ENCODE results near the gene GALK2.
A peak's percentile ranks its signal among the peaks of the same experiment; 100 is the strongest.
"Not testable (repeated sequence)": the region's sequence is repeated elsewhere in the genome, so short reads cannot be mapped to it uniquely, and the experiment has no call there.

Gene GALK2

DNA sequence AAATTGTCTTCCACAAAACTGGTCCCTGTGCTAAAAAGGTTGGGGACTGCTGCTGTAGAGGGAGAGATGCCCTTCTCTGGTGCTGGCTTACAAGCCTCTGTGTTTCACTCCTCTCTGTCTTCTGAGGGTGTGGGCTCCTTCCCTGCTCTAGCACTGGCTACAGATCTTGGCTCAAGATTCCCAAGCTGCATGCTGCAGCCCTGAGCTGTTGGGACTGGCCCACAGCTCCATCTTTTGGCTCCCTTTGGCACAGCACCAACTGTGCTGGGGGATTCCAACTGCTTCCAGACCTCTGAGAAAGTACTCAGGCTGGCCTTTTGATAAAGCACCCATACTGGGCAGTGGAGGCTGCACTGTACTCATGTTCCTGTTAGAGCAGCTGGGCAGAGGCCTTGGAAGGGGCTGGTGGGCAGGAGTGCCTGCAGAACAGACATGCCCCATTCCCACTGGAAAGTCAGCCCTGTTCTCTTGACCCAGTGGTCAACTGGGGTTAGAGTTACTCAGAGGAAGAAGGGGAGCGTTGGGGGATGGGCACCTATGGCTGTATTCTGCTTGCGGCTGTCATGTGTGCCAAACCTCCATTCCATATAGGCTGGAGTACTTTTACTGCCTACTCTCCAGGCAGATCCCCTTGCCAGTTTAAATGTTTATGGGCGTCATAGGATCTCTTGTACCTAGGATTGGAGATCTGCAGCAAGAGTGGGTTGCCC is 55.7 kb downstream of the GALK2 start:
- DNase-seq, result no peak

DNA sequence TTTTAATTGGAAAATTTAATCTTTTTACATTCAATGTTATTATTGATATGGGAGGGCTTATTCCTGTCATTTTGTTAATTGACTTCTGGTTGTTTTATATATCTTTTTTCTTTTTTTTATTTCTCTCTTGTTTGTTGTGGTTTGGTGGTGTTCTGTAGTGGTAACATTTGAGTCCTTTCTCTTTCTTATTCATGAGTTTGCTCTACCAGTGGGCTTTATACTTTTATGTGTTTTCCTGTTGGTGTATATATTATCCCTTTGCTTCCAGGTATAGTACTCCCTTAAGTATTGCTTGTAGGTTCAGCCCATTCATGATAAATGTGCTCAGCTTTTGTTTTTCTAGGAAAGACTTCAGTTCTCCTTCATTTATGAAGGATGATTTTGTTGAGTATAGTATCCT is 57.6 kb downstream of the GALK2 start:
- DNase-seq, result no peak

DNA sequence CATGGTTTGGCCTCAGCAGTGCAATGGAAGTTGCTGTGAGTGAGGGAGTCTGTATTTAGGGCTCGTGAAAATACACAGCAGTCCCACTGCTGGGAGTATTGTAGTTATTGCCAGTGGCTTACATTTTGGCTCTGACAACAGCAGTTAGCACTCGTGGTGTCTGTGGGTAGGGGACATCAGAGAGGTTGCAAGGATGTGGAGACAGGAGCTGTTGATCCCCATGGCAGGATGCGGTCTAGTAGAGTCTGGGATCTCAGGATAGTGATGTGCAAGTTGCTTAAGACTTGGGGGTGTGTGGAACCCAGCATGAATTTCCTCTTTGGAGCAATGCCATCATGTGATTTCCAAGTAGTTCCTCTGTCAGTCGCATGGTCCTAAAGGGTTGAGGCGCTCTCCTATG is 59.9 kb downstream of the GALK2 start:
- no peak for DNase-seq

DNA sequence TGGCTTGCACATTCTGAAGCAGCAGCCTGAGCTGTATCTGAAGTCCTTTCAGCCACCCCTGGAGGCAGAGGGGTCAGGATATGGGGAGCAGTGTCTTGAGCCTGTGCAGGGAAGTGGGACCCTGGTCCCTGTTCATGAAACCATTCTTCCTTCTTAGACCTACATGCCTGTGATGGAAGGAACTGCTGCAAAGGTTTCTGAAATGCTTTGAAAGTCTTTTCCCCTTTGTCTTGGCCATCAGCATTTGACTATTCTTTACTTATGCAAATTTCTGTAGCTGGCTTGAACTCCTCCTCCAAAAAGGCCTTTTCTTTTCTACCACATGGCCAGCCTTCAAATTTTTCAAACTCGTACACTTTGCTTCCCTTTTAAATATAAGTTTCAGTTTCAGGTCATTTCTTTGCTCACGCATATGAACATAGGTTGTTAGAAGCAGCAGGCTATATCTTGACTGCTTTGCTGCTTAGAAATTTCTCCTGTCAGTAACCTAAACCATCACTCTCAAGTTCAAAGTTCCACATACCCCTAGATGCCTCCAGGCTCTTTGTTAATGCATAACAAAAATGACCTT is 62.3 kb downstream of the GALK2 start:
- no peak for DNase-seq

DNA sequence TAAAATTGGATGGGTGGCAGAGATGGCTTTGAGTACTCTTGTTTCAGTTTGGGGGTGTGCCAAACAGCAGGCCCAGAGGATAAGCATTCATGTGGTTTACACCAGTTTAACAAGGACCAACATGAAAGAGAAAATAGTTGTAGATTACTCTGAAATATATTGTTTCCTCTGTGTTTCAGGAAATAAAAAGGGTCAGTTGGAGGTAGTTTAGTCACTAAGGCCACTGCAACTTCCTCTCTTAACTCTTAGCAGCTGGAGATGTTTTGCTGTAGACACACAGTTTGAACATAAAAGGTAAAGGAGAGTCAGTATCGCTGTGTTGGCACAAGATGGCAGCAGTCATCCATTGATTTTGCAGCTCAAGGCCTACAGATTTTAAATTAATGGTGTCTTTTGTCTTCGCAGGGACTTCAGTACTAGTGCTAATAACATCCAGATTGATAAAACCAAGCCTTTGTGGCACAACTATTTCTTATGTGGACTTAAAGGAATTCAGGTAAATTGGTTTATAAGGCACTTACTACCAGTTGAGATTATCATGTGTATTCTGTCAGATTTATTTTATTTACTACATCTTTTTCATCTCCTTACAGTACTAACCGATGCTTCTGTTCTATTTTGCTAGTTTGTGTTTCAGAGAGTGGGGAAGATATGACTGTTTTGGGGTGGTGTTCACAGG is 65.5 kb downstream of the GALK2 start:
- DNase-seq, result peak; percentile 39

DNA sequence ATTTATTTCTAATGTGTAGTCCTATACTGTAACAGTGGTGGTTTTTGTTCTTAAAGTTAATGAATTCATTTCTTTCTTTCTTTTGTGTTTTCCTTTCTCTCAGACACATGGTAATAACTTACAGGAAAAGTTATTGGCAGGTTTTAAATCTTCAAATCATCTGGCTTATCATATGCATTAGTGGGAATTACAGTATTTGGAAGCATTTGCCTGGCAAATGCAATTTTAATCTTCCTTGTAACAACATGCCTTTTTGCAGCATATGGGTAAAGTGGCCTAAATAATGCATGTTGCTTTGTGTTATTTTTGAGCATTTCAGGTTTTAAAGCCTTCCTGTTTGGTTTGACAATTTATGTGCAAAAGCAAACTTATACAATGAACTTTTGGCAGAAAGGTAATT is 66.8 kb downstream of the GALK2 start:
- DNase-seq, result no peak

DNA sequence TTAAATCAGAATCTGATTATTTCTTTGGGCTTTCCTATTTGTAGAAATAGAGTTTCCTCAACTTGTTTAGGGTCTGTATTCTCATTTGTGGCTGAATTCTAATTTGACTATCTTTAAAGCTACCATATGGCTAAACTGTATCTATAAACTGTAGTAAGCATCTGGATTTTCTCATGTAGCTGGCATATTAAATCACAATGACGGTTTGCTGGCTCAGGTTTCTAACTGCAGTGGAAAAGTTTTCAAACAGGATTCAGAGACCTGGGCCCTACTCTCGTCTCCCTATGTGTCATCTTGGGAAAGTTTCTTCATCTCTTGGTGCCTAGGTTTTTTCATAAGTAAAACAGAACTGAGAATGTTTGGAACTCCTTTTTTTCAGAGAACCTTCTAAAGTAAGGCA is 68.3 kb downstream of the GALK2 start:
- DNase-seq, result no peak

DNA sequence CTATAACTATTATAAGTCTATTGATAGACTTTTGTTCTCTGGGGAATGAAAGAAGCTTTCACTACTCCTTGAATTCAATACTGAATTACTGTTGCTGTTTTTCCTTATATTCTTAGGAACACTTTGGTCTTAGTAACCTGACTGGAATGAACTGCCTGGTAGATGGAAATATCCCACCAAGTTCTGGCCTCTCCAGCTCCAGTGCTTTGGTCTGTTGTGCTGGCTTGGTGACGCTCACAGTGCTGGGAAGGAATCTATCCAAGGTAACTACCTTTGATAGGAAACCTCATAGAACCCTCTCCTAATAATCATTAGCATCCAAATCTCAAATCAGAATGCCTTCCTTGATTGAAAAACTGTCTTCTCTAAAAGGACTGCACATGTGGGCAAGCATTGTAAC is 69.1 kb downstream of the GALK2 start:
- DNase-seq, result no peak

DNA sequence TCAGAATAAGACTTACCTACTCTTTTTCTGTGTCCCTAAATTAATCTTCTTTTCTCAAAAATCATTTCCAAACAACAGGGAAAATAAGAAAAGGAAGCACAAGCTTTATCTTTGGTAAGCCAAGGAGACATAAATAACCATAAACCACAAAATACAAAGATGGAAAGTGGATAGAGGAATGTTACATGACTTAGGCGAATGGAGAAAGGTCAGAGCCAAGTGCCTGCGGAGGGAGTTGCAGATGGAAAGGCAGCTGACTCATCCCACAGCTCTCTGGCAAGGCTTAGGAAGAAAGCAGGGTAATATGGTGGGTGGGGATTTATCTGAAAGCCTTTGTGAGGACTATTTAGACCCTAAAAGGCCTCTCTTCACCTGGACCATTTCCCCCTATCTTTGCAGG is 72.8 kb downstream of the GALK2 start:
- no peak for DNase-seq

DNA sequence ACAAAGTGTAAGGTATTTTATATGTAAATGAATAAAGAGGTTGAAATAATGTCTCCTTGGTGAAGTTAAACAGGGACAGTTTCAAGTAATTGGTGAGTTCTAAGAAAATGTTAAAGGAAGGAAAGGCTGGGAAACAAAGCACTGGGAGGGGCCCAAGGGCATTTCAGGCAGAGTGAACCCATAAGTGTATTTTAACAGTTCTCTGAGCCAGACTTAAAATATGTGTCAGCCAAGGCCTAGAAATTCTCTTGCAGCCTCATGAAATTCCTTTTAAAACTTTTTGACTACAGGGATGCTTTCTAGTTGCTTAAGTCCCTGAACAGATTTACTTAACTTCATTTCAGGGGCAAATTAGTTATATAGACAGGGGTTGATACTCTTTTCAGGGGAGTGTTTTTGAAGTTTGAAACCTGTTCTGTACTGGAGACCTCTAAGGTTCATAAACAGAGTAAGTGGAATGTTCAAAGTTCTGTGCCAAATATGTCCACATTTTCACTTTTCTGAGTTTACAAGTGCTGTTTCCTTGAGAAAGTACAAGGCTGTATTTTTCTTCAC is 77.6 kb downstream of the GALK2 start:
- DNase-seq, result no peak

DNA sequence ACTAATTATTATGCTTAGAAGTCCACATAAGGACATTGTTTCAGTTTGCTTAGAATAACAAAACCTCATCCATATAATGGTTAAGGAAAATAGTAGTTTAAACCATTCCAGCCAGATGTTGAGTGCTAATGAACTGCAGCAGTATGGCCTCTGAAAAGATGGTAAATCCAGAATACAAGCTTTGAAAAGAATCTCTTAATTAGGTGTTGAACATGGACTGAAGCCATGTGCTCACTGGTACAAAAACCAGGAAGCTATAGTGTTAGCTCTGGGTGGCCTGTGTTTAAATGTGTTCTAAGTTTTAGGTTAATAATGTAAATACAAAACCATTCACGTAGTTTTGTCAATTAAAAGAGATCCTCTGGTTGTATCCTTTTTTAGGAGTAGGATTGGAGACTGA is 78.2 kb downstream of the GALK2 start:
- DNase-seq, result no peak

DNA sequence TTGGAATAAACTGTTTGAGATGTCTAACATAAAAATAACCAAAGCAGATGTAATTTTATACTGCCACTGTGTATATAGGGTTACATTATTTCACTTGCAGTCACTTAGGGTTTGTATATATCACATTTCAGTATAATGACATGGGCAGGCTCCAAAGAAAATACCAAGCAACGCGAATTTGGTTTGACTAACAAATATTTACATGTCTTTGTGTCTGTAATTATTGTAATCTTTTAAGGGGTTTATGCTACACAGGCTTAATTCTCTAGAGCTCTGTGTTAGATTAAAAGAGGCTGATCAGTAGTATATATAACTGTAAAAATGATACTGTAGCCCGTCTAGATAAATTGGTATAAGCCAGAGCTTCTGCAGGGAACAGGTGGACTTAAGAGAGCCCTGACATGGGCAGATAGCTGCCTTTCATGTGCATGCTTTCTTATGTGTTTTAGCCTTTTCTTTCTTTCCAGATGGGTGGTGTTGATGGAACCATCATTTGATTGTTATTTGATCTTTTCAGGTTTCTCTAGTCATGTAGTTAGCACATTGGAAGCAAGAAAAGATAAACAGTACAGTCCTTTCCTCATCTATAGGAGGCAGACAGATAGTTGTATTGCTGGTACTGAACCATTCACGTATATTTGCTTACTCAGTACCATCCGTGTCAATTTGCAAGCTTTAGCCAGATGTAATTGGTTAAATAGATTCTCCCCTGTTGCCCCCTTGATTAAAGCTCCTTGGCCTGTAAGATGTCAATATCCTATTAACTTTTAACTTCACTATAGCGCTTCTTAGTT is 86.1 kb downstream of the GALK2 start:
- DNase-seq, result peak; percentile 24

DNA sequence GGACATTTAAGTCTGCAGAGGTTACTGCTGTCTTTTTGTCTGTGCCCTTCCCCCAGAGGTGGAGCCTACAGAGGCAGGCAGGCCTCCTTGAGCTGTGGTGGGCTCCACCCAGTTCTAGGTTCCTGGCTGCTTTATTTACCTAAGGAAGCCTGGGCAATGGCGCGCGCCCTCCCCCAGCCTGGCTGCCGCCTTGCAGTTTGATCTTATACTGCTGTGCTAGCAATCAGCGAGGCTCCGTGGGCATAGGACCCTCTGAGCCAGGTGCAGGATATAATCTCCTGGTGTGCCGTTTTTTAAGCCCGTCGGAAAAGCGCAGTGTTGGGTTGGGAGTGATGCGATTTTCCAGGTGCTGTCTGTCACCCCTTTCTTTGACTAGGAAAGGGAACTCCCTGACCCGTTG is 95.1 kb downstream of the GALK2 start:
- not testable (repeated sequence) for DNase-seq

DNA sequence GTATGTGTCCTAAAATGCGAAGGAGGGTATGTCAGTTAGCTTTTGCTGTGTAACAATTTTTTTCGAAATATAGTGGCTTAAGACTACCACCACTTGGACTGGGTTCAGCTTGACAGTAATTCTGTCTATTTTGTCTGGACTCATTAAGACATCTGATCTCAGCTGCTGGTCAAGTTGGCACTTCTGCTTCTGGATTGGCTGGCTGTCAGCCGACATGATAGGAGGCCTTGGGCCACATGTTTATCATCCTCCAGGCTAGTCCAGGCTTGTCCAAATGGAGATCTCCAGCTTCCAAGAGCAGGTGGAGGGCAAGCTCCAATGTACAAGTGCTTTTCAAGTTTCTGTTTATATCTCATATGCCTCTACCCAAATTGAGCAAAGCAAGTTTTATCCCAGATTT is 95.9 kb downstream of the GALK2 start:
- no peak for DNase-seq

DNA sequence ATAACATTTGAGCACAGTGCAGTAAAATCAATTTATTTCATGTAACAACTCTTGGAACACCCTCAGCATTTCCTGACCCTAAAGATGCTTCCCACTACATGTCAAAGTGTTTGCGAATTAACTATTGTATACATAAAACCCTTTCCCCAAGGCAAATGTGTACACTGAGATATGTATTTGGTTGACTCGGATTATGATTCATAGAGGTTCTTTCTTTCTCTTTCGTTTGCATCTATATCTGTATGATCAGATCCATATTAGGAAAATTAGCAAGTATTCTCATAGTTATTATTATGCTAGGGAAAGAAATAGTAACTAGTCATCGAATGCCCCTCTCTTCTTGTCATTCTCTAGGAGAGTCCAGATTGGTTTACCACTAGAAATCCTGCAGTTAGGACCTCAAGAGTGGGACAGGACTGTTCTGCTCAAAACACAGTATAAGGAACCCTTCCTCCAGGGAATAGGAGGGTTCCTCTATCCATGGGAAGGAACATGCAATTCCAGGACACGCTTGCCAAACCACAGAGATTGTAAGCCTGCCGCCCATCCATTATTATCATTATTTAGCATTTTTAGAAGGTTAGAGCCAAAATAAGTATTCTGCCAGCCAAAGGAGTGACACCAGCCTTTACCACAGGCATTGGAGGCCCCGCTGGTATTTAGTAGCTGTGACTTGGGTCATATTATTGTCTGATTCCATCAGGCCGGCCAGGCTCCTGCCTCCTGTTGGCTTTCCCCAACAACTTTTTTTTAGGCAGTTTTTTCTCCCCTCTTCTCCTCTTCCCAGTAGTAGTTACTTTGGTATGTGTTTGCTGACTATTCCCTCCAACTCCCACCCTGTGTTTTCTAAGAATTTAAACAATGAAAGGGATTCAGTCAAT is 100.7 kb downstream of the GALK2 start:
- no peak for DNase-seq

DNA sequence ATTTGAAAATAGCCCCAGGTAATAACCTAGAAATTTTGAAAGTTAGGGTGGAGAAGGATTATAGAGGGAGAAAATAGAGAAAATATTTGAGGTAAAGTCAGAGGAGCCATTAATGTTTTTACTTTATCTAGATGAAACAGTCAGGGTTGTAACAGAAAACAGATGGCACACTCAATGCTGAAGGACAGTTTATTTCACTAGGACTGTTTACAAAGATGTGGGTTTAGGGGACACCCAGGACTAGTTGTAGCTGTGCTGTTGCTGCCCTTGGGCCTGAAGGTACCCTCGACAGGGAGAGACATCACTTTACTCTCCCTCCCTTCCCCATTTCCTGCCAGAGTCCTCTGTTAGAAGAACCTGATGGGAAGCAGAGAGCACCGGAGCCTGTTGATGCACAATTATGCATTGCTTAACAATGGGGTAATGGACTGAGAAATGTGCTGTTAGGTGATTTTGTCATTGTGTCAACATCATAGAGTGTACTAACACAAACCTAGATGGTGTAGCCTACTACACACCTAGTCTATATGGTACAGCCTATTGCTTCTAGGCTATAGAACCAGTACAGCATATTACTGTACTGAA is 103.8 kb downstream of the GALK2 start:
- peak; percentile 15 for DNase-seq

DNA sequence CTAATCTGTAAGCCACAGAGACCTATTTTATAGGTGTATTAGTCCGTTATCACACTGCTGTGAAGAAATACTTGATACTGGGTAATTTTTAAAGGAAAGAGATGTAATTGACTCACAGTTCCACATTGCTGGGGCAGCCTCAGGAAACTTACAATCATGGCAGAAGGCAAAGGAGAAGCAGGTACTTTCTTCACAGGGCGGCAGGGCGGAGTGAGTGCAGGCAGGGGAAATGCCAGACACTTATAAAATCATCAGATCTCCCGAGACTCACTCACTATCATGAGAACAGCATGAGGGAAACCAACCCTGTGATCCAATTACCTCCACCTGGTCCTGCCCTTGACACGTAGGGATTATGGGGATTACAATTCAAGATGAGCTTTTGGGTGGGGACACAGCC is 108.7 kb downstream of the GALK2 start:
- no peak for DNase-seq

DNA sequence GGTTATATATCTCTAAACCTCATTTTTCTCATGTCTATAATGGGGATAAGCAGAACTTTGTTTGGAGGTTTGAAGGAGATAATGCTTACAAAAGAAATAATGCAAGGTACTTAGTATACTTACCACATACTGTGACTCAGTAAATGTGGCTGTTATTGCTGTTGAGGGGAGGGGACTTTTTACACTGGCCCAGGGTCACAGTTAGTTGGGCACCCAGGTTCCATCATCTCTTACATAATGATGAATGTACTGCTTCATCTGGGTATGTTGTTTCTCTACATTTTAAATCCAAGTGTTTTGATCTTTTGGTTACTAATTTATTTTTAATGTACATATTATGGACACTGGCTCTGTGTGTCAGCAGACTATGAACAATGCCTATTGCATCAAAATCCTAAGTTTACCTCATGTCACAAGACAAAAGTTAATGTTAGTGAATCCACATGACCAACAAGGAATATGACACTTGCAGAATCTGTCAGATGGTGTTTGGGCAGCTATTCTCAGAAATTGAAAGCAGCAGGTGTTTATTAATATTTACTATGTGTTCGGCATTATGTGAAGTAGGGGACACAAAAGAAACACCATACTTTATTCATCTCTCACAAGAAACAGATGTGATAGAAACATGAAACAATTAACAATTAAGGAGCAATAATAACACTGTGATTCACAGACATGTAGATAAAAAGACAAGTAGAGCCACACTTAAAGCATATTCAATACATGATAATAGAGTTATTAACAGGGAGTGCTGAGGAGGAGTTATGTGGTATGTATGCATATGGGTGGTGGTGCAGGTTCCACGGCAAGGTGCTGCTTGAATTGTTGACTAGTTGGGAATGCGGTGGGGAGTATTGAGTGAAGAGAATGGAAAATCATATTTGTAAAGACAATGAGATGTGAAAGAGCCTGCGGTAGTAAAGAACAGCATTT is 109.7 kb downstream of the GALK2 start:
- no peak for DNase-seq

DNA sequence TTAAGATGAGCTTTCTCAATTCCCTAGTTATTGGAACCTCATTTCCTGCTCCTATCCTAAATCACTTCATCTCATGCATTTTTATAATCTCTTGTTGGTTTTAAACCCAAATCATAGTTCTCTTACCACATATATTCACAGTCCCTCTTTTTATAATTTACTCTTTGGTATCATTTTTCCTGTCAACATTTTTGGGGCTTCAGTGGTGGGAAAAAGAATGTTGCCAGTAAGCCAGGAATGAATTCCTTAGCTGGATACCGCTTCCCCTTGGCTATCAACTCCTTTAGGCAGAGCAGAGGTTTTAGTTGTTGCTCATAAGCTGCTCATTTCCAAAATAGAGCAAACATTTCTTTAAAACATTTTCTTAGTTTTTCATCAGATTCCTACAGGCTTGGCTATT is 112.3 kb downstream of the GALK2 start:
- no peak for DNase-seq

DNA sequence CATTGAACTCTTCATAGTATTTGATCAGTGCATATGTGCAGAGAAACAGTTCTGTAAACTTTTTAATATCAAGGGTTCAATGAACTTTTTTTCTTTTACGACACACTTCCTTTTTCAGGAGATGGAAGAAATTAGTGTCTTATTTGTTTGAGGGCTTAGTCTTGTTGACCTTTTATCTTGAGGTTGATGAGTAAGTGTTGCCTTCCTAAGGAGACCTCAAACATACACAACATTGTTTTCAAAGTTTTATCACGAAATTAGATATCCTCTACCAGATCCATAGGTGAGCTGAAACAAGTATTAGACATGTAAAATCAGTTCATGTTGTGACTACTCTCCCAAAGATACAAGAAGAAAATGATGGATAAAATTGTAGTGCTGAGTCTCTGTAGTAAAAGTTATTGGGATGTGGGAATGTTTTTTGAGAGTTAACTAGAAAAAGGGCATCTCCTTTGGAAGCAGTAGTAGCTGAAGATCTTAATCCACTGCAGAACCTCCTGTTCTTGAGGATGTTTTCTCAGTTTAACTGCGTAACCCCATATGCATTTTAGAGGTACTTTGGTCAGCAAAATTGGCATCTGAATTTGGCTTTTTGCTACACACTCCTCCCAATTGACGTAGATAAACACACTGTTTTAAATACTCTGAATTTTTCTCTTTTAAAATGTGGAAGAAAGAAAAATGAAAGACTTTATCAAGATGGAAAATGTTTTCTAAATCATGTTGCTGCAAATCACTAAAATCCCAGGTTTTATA is 116.8 kb downstream of the GALK2 start:
- DNase-seq, result no peak
